Prostate gland (tissue), 2 donors: ENCODE data around the gene SLC14A1. TPM values are rescaled to one million over a fixed set of nuclear protein-coding genes. Genes with fewer than 3 reads are reported as not detected.
A peak's percentile ranks its signal among the peaks of the same experiment; 100 is the strongest.

Experiments used
- DNase-seq: peaks from one replicate; pipeline ENCODE4 v3.0.0-alpha.2; 2019; ENCODE audit warnings: low spot score
- H3K27ac ChIP-seq, 2 donors: fragments of 200-600 bp; sonication (generic); 2 replicates each; pipeline ENCODE4 v1.5.1; 2017 to 2019
- H3K27me3 ChIP-seq: fragments of 200-600 bp; sonication (generic); replicated peaks from 2 replicates; pipeline ENCODE4 v1.5.1; 2019; ENCODE audit not compliant: insufficient read depth
- H3K36me3 ChIP-seq, 2 donors: fragments of 200-600 bp; sonication (generic); 1 replicate in 1 of 2; 2 replicates in 1 of 2; pipeline versions ENCODE4 v1.5.1 to v1.8.1; 2017 to 2019
- H3K4me1 ChIP-seq: fragments of 200-600 bp; sonication (generic); replicated peaks from 2 replicates; pipeline ENCODE4 v1.5.1; 2019
- H3K4me3 ChIP-seq, 2 donors: fragments of 200-600 bp; sonication (generic); 2 replicates each; pipeline ENCODE4 v1.5.1; 2017 to 2019
- H3K9me3 ChIP-seq: fragments of 200-600 bp; sonication (generic); 2 replicates; pipeline ENCODE4 v1.5.1; 2017
- CTCF ChIP-seq, 4 experiments: fragments of 200-600 bp in 2 of 4; fragments of 450-650 bp in 2 of 4; sonication (generic) in 2 of 4; IDR thresholded peaks; 1 replicate in 3 of 4; 2 replicates in 1 of 4; pipeline ENCODE4 v1.5.1; 2016 to 2019; ENCODE audit warnings: antibody characterized with exemption in 4 of 4, mild to moderate bottlenecking in 2 of 4, moderate library complexity in 2 of 4
- POLR2AphosphoS5 ChIP-seq: sonication (generic); formaldehyde crosslinking; IDR thresholded peaks from one replicate; pipeline ENCODE4 v1.6.1; 2017; ENCODE audit warnings: antibody characterized with exemption
- WGBS: methylation state at CpG from one replicate; pipeline ENCODE4 v1.1.5; 2018; 5-methylcytosine and 5-hydroxymethylcytosine counted together
- intact Hi-C: fragments of 100-400 bp; cut with DNase I; formaldehyde crosslinking; loops from one replicate; pipeline ENCODE4 v1.14.2; 2022
- small RNA-seq, 2 donors: library from RNA; depleted of rRNA; stranded (forward); fragments of <200 nt; gene quantifications; one replicate each; pipeline ENCODE3, GENCODE V24; 2016
- total RNA-seq, 2 donors: library from RNA; depleted of rRNA; stranded (reverse); fragments of >200 nt; gene quantifications; one replicate each; pipeline ENCODE4 v1.1.0, GENCODE V29; 2016

The SLC14A1 gene
- total RNA-seq, 2 donors from 2014 or later, result 31.8 to 139 TPM

- TF ChIP-seq POLR2AphosphoS5, result peak; percentile 16
- no peak for TF ChIP-seq CTCF (IDR thresholded peaks at IDR 0.05)
- no peaks in the 10 kb centered on the region for H3K9me3 ChIP-seq
- no peak overlapping the region for H3K4me3 ChIP-seq
- H3K27me3 ChIP-seq, result no peaks in the 10 kb centered on the region
- no peaks in the 10 kb centered on the region for H3K36me3 ChIP-seq
- H3K4me1 ChIP-seq, result peaks cover 7% of the 10 kb centered on the region
- peak overlapping the region; percentile 37 to 75 for H3K27ac ChIP-seq
- intact Hi-C loops, result no loop called here
- no peak for DNase-seq
- 100% methylated on average over 1 of the region's 1 CpG for WGBS
Observed at GRCh38 chr18:45801416-45802004, 77.5 kb downstream of the SLC14A1 start.

Small RNAs within 50 kb of the gene (small RNA-seq; reads per million reads assigned to genes)
- 0 reads per million in 2 donors for gene AC087685.1

Other genes with a start within 250 kb of the SLC14A1 start
- 1 to 10 TPM in 1 of 2 donors, under 1 TPM in 1; 0.05 to 1.7 TPM for gene SLC14A2, start 108.7 kb upstream of the SLC14A1 start, total RNA-seq
- under 1 TPM in 1 of 2 donors, not detected in 1; 0.91 TPM for gene SIGLEC15, start 101.5 kb downstream of the SLC14A1 start, total RNA-seq
- gene EPG5, start 243.1 kb downstream of the SLC14A1 start, total RNA-seq, result 10 to 100 TPM; 21.5 to 50.3 TPM